RWPE1 (cell line): ENCODE data around the gene CD70.
"Not testable (repeated sequence)": the region's sequence is repeated elsewhere in the genome, so short reads cannot be mapped to it uniquely, and the experiment has no call there.

Experiments used
- CTCF ChIA-PET: fragments of 350-600 bp; sonication (Branson Sonifier 250); formaldehyde crosslinking; extraction: SDS; loops from one replicate; lab custom pipeline; 2021; lab: Yijun Ruan, JAX
- POLR2A ChIA-PET: fragments of 400-600 bp; formaldehyde crosslinking; extraction: SDS; loops from one replicate; lab custom pipeline; 2020; ENCODE audit warnings: antibody characterized with exemption; ENCODE audit not compliant: low non-redundant PET; lab: Yijun Ruan, JAX
- DNase-seq: peaks from one replicate; pipeline ENCODE4 v3.0.0; 2012; ENCODE audit warnings: low spot score
- H3K27ac ChIP-seq: fragments of 450-650 bp; 2 replicates; pipeline ENCODE4 v1.5.1; 2017
- CTCF ChIP-seq: fragments of 450-650 bp; conservative IDR thresholded peaks from 2 replicates; pipeline ENCODE4 v1.5.1; 2017; ENCODE audit warnings: low read depth, mild to moderate bottlenecking

Gene CD70

GRCh38 chr19:6590827-6591319, at the start of gene CD70:
Gene CD70 (minus strand): TSS chr19:6591150. CDS start chr19:6591002, 148 bp downstream.
- CTCF ChIA-PET = interaction anchor here (0.6 kb wide), 1 partner anchor 16 kb away, joined by 4 read pairs; no protein-coding TSS in a partner anchor
- POLR2A ChIA-PET = no interaction called here
- peak within 1 kb of the TSS; percentile 42 for H3K27ac ChIP-seq
- DNase-seq = peak; percentile 48
- no peak for TF ChIP-seq CTCF

GRCh38 chr19:6640333-6640732, 49.4 kb upstream of the CD70 start:
- CTCF ChIA-PET = interaction anchor here (0.7 kb wide), 1 partner anchor 23 kb away, joined by 3 read pairs; no protein-coding TSS in a partner anchor
- POLR2A ChIA-PET, H3K27ac ChIP-seq, DNase-seq: not testable (repeated sequence)

GRCh38 chr19:6639439-6639838, 48.5 kb upstream of the CD70 start:
- ChIA-PET CTCF (interaction anchor here (0.7 kb wide), 1 partner anchor 22 kb away, joined by 3 read pairs; no protein-coding TSS in a partner anchor), POLR2A (no interaction called here)
- TF ChIP-seq CTCF = no peak
- DNase-seq = no peak
- no peak overlapping the region for H3K27ac ChIP-seq

- H3K27ac ChIP-seq, DNase-seq, POLR2A ChIA-PET: not testable (repeated sequence)
- CTCF ChIA-PET = interaction anchor here (0.6 to 1.2 kb wide), 10 partner anchors 10 to 1150 kb away, joined by 3 to 8 read pairs (median 3); no protein-coding TSS in a partner anchor
Measured at GRCh38 chr19:6633456-6633813, 42.5 kb upstream of the CD70 start.

GRCh38 chr19:6632747-6633455, 42.0 kb upstream of the CD70 start:
- peak; percentile 16 for DNase-seq
- POLR2A ChIA-PET, H3K27ac ChIP-seq: not testable (repeated sequence)
- TF ChIP-seq CTCF = peak; percentile 84
- CTCF ChIA-PET = interaction anchor here (0.6 to 1.2 kb wide), 11 partner anchors 11 to 1151 kb away, joined by 3 to 8 read pairs (median 3); no protein-coding TSS in a partner anchor

- DNase-seq = peak; percentile 46
- H3K27ac ChIP-seq = no peak overlapping the region
- TF ChIP-seq CTCF = peak; percentile 90
- ChIA-PET CTCF (interaction anchor here (0.7 to 1.3 kb wide), 6 partner anchors 16 to 313 kb away, joined by 3 to 6 read pairs (median 4); no protein-coding TSS in a partner anchor), POLR2A (no interaction called here)
Measured at GRCh38 chr19:6632002-6632621, 41.2 kb upstream of the CD70 start.

- no peak overlapping the region for H3K27ac ChIP-seq
- ChIA-PET CTCF (no interaction called here), POLR2A (no interaction called here)
- no peak for TF ChIP-seq CTCF
- no peak for DNase-seq
Measured at GRCh38 chr19:6626764-6627163, 35.8 kb upstream of the CD70 start.
